Stimulated activated CD8-positive, alpha-beta memory T cell treated with anti-CD3 and anti-CD28 coated beads, Interleukin-4, amount 100 ng/mL, for 4 hours (primary cell): ENCODE results near the gene NBAS.
"Not testable (repeated sequence)": the region's sequence is repeated elsewhere in the genome, so short reads cannot be mapped to it uniquely, and the experiment has no call there.

Experiments
- DNase-seq, 2 donors: peaks; one replicate each; pipeline ENCODE4 v3.0.0-alpha.2; 2020; ENCODE audit warnings: low read depth in 2 of 2, low spot score in 1 of 2

The NBAS gene

GRCh38 chr2:15226661-15227060, 334.5 kb downstream of the NBAS start:
- DNase-seq, result no peak

GRCh38 chr2:15225131-15225530, 336.0 kb downstream of the NBAS start:
- DNase-seq, result no peak

- no peak for DNase-seq
Observed at GRCh38 chr2:15224641-15225040, 336.5 kb downstream of the NBAS start.

- DNase-seq, result no peak
Observed at GRCh38 chr2:15223887-15224286, 337.2 kb downstream of the NBAS start.

- no peak for DNase-seq
Observed at GRCh38 chr2:15222856-15223255, 338.3 kb downstream of the NBAS start.

DNA sequence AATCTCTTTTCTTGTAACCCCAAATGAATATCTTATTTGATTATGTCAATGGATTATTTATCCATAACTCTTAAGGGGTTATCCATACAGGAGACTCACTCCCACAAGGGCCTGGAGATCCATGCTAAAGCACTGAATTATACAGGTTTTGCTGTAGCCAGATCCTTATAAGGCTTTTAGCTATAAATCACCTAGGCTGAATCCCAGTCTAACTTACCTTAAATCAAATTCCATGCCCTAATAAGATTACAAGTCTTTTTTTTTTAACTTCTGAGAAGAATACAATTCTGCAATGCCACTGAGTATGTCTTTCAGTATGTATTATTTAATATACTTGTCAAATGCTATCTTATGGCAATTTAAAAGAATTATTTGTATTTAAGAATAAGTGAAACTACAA, 340.5 kb downstream of the NBAS start:
- no peak for DNase-seq

DNA sequence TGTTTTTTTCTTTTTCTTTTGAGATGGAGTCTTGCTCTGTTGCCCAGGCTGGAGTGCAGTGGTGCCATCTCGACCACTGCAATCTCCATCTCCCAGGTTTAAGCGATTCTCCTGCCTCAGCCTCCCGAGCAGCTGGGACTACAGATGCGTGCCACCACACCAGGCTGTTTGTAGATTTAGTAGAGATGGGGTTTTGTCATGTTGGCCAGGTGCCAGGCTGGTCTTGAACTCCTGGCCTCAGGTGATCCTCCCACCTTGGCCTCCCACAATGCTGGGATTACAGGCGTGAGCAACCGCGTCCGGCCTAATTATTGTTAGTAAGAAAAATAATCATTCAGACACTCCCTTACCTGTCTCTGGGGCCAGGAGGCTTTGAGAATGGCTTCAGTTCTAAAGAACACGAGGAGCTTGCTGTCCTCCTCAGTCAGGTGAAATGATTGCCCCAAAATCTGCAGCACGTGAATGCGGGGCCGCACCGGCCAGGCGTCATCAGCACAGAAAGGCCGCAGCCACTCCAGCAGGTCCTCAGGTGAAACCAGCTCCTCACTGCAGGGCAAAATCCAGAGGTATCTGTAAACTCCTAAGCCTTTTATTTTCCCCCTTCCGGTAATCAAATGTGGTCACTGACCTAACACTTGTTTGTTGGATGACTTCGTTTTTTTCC, 342.6 kb downstream of the NBAS start:
- DNase-seq, result no peak

DNA sequence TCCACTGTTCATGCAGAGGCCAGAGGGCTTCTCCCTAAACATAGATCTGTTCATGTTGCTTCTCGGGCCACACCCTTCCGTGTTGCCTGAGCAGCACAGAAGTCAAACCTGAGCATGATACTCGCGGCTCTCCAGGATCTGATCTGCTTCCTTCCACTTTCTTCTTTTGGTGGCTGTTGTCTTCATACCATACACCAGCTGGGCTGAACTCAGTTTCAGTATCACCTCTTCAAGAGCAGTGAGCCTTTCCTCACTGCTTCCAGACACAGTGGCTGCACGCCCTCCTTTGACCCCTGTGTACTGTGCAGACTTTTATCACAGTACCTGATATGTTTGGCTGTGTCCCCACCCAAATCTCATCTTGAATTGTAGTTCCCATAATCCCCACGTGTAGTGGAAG, 348.9 kb downstream of the NBAS start:
- no peak for DNase-seq

GRCh38 chr2:15210542-15210941, 350.6 kb downstream of the NBAS start:
- DNase-seq, result not testable (repeated sequence)

DNA sequence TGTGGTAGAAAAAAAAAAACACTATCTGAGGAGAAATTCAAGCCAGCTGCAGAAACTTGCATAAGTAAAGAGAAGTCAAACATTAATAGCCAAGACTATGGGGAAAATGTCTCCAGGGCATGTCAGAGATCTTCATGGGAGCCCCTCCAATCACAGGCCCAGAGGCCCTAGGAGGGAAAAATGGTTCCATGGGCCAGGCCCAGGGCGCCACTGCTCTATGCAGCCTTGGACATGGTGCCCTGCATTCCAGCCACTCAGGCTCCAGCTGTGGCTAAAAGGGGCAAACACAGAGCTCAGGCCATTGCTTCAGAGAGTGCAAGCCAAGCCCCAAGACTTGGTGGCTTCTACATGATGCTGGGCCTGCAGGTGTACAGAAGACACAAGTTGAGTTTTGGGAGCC, 354.7 kb downstream of the NBAS start:
- no peak for DNase-seq

DNA sequence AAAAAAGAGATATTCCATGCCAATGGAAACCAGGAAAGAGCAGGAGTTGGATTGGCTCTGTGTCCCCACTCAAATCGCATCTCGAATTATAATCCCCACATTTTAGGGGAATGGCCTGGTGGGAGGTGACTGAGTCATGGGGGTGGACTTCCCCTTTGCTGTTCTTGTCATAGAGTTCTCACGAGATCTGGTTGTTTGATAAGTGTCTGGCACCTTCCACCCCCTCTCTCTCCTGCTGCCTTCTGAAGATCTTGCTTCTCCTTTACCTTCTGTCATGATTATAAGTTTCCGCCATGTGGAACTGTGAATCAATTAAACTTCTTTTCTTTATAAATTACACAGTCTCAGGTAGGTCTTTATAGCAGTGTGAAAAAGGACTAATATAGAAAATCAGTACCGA, 355.6 kb downstream of the NBAS start:
- DNase-seq, result no peak

- DNase-seq, result no peak
Observed at GRCh38 chr2:15201009-15201408, 360.1 kb downstream of the NBAS start.

GRCh38 chr2:15200581-15200980, 360.6 kb downstream of the NBAS start:
- DNase-seq, result no peak

DNA sequence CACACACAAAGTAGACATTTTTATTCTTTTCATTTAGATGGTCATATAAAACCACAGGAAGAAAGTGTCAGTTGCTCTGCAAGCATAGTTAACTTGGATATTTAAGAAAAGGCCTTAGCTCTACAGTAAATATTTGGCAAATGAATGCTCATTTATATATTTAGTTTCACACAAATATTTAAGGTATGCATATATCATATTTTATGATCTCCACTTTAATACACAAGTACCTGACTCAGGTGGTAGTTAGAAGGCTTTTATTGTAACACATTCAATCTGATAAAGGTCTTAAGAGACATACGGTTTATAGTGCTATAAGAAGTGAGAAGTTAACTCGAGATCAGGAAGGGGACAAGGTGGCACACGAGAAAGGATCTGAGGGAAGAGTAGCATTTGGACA, 363.1 kb downstream of the NBAS start:
- no peak for DNase-seq

- no peak for DNase-seq
Observed at GRCh38 chr2:15195813-15196212, 365.3 kb downstream of the NBAS start.

- no peak for DNase-seq
Observed at GRCh38 chr2:15191789-15192188, 369.3 kb downstream of the NBAS start.

GRCh38 chr2:15189216-15189615, 371.9 kb downstream of the NBAS start:
- no peak for DNase-seq

DNA sequence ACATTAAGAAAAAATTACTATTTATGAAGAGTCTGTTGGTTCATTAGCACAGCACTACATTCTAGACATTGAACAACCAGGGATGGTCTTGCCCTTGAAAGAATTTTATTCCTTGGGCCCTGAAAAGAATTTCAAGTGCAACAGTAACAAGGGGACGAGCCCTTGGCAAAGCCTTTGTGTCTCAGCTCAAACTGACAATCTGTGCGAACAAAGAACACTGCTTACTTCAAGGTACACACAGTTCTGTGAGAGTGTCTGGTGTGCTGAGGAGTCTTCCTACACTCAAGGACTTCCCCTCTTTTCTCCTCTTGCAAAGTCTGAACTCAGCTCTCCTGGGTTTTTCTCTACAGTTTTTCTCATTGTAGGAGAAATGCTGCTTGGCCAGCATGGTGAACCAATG, 373.4 kb downstream of the NBAS start:
- no peak for DNase-seq

DNA sequence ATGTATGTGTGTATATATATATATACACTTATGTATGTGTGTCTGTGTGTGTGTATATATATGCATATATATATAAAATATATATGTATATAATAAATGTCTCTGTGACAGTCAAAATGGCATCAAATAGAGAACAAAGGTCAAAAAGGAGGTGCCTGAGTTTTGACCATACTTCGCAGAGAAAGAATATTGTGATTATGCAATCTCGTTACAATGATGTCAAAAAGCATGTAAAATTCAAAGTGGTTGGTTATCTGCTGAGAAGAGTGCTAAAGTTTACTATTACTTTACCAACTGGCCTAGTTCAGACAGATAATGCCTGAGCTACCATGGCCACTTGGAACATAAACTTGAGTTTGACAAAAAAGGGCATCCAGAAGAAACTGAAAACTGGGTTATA, 375.0 kb downstream of the NBAS start:
- no peak for DNase-seq

GRCh38 chr2:15184491-15184890, 376.6 kb downstream of the NBAS start:
- DNase-seq, result no peak

- DNase-seq, result no peak
Observed at GRCh38 chr2:15182275-15182674, 378.9 kb downstream of the NBAS start.

DNA sequence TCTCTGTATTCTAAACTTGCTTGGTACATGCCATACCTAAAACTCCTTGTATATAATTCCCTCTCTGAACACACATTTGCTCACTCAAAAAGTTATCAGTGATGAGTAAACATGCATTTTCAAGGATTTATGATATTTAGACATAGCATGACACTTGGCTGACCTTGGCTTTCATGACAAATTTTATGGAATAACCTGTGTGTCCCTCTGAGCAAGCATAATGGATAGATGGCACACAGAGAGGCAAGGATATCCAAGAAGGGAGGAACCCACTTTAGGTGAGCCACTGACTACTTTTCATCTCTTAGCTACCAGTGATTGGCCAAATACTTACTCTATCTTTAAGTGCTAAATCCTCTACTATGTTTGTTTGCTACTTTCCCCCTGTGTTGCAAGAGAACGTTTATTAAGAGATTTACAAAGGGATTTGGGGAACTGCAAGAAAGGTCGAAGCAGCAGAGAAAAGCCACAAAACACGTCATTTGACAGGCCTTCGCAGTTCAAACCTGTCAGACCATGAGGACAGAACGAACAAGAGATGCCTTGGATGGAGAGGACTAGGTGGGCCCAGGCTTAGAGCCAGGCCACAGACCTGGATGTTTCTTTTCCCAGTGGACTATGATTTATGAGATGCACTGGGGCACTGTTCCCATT, 379.9 kb downstream of the NBAS start:
- DNase-seq, result no peak

- no peak for DNase-seq
Observed at GRCh38 chr2:15180379-15180778, 380.8 kb downstream of the NBAS start.
